OCI-LY7 (cell line): ENCODE data around the gene SREBF1. TPM values are rescaled to one million over a fixed set of nuclear protein-coding genes. Genes with fewer than 3 reads are reported as not detected.
A peak's percentile ranks its signal among the peaks of the same experiment; 100 is the strongest.

Experiments used
- BruUV-seq: library from RNA; stranded (reverse); fragments of 400-500 nt; replicated peaks from 2 replicates; lab custom pipeline; 2021; lab: Mats Ljungman, UMichigan
- CTCF ChIA-PET: fragments of 300-600 bp; sonication (Branson Sonifier 250); formaldehyde crosslinking; loops from one replicate; lab custom pipeline; 2022; ENCODE audit warnings: antibody characterized with exemption; ENCODE audit not compliant: unreplicated experiment; lab: Charles Lee
- POLR2A ChIA-PET: fragments of 300-600 bp; sonication (Branson Sonifier 250); formaldehyde crosslinking; loops from one replicate; lab custom pipeline; 2022; ENCODE audit warnings: antibody characterized with exemption; lab: Charles Lee
- DNase-seq: peaks from one replicate; pipeline ENCODE4 v3.0.0-alpha.2; 2015; ENCODE audit warnings: low spot score
- H2AFZ ChIP-seq: fragments of 200-600 bp; sonication (generic), shearing (Covaris generic); 2 replicates; pipeline ENCODE4 v1.6.1; 2014; ENCODE audit warnings: mild to moderate bottlenecking, antibody characterized with exemption, low read length, moderate library complexity
- H3K27ac ChIP-seq: fragments of 200-600 bp; sonication (generic); 2 replicates; pipeline ENCODE4 v1.5.1; 2014; ENCODE audit warnings: mixed run types, low read depth, mild to moderate bottlenecking, moderate library complexity, low read length, inconsistent platforms; ENCODE audit not compliant: poor library complexity, severe bottlenecking
- H3K36me3 ChIP-seq: fragments of 200-600 bp; sonication (generic); 2 replicates; pipeline ENCODE4 v1.6.1; 2014; ENCODE audit warnings: mild to moderate bottlenecking, antibody characterized with exemption, low read length, moderate library complexity, mixed read lengths; ENCODE audit not compliant: insufficient read depth
- H3K4me1 ChIP-seq: fragments of 200-600 bp; sonication (generic); 2 replicates; pipeline ENCODE4 v1.5.1; 2014; ENCODE audit warnings: mild to moderate bottlenecking, low read length; ENCODE audit not compliant: insufficient read depth, poor library complexity, severe bottlenecking
- H3K4me2 ChIP-seq: fragments of 200-600 bp; sonication (generic); 2 replicates; pipeline ENCODE4 v1.6.1; 2014; ENCODE audit warnings: mild to moderate bottlenecking, low read length
- H3K4me3 ChIP-seq: fragments of 200-600 bp; sonication (generic); 2 replicates; pipeline ENCODE4 v1.5.1; 2014; ENCODE audit warnings: mild to moderate bottlenecking, low read depth, low read length; ENCODE audit not compliant: poor library complexity, severe bottlenecking
- H3K79me2 ChIP-seq: fragments of 200-600 bp; sonication (generic); 2 replicates; pipeline ENCODE4 v1.6.1; 2016; ENCODE audit warnings: low read depth, mild to moderate bottlenecking, low read length, moderate library complexity, mixed read lengths; ENCODE audit not compliant: insufficient read depth
- H3K9me2 ChIP-seq: fragments of 200-600 bp; sonication (generic); 2 replicates; pipeline ENCODE4 v1.6.1; 2016; ENCODE audit warnings: mild to moderate bottlenecking, low read length, mixed read lengths; ENCODE audit not compliant: insufficient read depth
- H3K9me3 ChIP-seq: fragments of 200-600 bp; sonication (generic); 2 replicates; pipeline ENCODE4 v1.6.1; 2014; ENCODE audit warnings: mild to moderate bottlenecking, mixed run types, low read length, mixed read lengths
- H4K20me1 ChIP-seq: fragments of 200-600 bp; sonication (generic); 2 replicates; pipeline ENCODE4 v1.6.1; 2014; ENCODE audit warnings: mild to moderate bottlenecking, antibody characterized with exemption, low read length, moderate library complexity, mixed read lengths; ENCODE audit not compliant: insufficient read depth
- EZH2phosphoT487 ChIP-seq: fragments of 200-600 bp; sonication (generic); IDR thresholded peaks from 2 replicates; pipeline ENCODE4 v1.6.1; 2018; ENCODE audit warnings: low read depth, borderline replicate concordance, mild to moderate bottlenecking, mixed run types, antibody characterized with exemption, low read length, moderate library complexity, mixed read lengths
- intact Hi-C: fragments of 100-400 bp; cut with micrococcal nuclease; formaldehyde crosslinking; loops from one replicate; pipeline ENCODE4 v1.10.0; 2022; ENCODE audit not compliant: unreplicated experiment
- total RNA-seq, 2 experiments: library from RNA; depleted of rRNA in 1 of 2; stranded (reverse); fragments of >200 nt in 1 of 2; shearing (Covaris generic) in 1 of 2; gene quantifications; 2 replicates each; pipeline ENCODE4 v1.2.3, GENCODE V29; 2014 to 2022
- TF ChIP-seq, protein P1 (sequence below): fragments of 200-600 bp; sonication (generic); conservative IDR thresholded peaks from 2 replicates; pipeline ENCODE4 v1.5.1; 2014; ENCODE audit warnings: mild to moderate bottlenecking, antibody characterized with exemption, low read length, moderate library complexity, mixed read lengths

Gene SREBF1
- total RNA-seq, 2 experiments from 2014 or later, result 70.4 to 187 TPM

DNA sequence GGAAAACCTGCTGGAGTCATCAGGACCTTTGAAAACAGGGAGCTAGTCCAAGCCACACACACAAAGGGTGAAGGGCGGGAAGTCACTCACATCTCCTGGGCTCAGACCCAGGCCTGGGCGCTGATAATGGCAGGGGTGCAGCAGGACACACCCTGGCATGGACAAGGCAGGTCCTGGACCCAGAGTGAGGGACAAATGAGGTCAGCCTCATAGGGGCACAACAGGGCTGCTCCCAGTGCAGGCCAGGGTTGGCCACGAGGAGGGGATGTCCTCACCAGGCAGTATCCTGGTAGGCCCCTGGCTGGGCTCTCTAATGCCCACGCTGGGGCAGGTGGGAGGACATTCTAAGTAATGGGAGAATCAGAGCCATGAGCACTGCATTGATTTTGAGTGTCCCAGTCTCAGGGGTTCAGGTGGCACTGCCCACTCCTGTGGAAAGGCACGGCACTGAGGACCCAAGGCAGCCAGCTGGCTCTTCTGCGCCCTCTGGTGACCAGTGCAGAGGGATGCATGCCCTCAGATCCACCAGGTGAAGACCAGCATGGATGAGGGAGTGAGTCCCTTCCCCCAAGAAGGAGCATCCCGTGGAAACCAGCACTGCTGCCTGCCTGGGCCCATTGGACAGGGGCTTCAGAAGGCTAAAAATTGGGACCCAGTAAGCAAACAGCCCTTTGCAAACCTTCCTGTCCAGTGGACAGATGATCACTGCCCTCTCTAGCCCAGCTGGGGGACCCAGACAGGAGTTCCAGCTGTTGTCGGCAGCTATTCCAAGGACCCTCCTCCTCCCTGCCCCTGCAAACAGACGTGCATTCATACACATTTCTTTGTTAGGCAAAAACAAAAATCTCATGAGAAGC, 23.4 kb upstream of the SREBF1 start:
- no peaks in the 10 kb centered on the region for H4K20me1 ChIP-seq
- peak; percentile 73 for DNase-seq
- no peak for TF ChIP-seq EZH2phosphoT487
- TF ChIP-seq, protein P1, sequence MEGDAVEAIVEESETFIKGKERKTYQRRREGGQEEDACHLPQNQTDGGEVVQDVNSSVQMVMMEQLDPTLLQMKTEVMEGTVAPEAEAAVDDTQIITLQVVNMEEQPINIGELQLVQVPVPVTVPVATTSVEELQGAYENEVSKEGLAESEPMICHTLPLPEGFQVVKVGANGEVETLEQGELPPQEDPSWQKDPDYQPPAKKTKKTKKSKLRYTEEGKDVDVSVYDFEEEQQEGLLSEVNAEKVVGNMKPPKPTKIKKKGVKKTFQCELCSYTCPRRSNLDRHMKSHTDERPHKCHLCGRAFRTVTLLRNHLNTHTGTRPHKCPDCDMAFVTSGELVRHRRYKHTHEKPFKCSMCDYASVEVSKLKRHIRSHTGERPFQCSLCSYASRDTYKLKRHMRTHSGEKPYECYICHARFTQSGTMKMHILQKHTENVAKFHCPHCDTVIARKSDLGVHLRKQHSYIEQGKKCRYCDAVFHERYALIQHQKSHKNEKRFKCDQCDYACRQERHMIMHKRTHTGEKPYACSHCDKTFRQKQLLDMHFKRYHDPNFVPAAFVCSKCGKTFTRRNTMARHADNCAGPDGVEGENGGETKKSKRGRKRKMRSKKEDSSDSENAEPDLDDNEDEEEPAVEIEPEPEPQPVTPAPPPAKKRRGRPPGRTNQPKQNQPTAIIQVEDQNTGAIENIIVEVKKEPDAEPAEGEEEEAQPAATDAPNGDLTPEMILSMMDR, result peak; percentile 98
- intact Hi-C loops, result loop anchor here (1.0 to 5.0 kb wide), 5 partner anchors 48 to 179 kb away; partner anchors contain the start of gene RAI1
- no peaks in the 10 kb centered on the region for H3K9me3 ChIP-seq
- no peak overlapping the region for H3K4me2 ChIP-seq
- H3K27ac ChIP-seq, result no peak overlapping the region
- H2AFZ ChIP-seq, result no peak overlapping the region
- H3K36me3 ChIP-seq, result no peaks in the 10 kb centered on the region
- no peaks in the 10 kb centered on the region for H3K79me2 ChIP-seq
- POLR2A ChIA-PET, result interaction anchor here (0.6 kb wide), 1 partner anchor 48 kb away, joined by 3 read pairs; no protein-coding TSS in a partner anchor
- no peaks in the 10 kb centered on the region for H3K4me1 ChIP-seq
- no TSS peak for BruUV-seq
- H3K4me3 ChIP-seq, result no peak overlapping the region
- CTCF ChIA-PET, result interaction anchor here (0.5 kb wide), 1 partner anchor 8 kb away, joined by 4 read pairs; no protein-coding TSS in a partner anchor
- H3K9me2 ChIP-seq, result no peaks in the 10 kb centered on the region

DNA sequence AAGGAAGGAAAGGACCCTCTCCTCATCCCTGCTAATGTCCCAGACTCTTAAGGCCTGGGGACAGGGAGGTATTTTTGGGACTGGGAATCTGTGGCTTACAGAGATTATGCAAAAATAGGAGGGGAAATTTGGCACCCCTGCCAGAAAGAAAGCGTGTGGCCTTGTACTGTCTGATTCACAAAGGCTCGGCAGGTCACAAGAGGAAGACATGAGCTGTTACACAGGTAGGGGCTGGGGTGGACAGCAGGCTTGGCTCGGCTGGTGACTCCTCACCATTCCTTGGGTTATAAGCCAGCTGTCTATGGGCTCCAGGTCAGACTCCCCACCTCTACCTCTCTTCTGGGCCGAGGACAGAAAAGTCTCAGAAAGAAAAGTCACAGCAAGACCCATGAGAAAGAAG, 20.7 kb upstream of the SREBF1 start:
- no peak for TF ChIP-seq EZH2phosphoT487
- TF ChIP-seq, protein P1, result no peak
- BruUV-seq, result no TSS peak
- Histone ChIP-seq H3K4me3 (no peak overlapping the region), H2AFZ (no peak overlapping the region), H3K9me2 (no peaks in the 10 kb centered on the region), H3K79me2 (no peaks in the 10 kb centered on the region), H3K4me2 (no peak overlapping the region), H3K27ac (no peak overlapping the region), H3K4me1 (no peaks in the 10 kb centered on the region), H3K36me3 (no peaks in the 10 kb centered on the region), H4K20me1 (no peaks in the 10 kb centered on the region), H3K9me3 (no peaks in the 10 kb centered on the region)
- POLR2A ChIA-PET, result interaction anchor here (0.9 kb wide), 1 partner anchor 18 kb away, joined by 3 read pairs; no protein-coding TSS in a partner anchor
- intact Hi-C loops, result no loop called here
- DNase-seq, result no peak
- CTCF ChIA-PET, result no interaction called here

DNA sequence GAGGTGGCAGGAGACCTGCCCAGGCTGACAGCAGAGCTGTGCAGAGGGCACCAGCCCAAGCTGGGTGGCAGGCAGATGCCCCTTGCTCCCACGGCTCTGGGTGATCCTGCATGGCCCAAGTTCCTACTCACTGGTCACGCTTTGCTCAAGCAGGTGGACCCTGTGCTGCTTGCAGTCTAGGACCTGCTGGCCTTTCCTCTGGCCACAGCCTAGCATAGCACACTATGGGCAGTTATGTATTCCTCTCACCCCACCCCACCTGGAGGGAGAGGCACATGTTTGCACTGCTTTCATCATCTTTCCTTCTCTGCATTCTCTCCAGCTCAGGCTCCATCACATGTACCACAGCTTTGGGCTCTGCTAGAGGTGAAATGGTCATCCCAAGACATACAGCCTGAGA, 19.6 kb upstream of the SREBF1 start:
- BruUV-seq, result no TSS peak
- TF ChIP-seq, protein P1, result no peak
- no peak for TF ChIP-seq EZH2phosphoT487
- H3K9me3 ChIP-seq, result no peaks in the 10 kb centered on the region
- DNase-seq, result no peak
- H3K27ac ChIP-seq, result no peak overlapping the region
- ChIA-PET CTCF (no interaction called here), POLR2A (interaction anchor here (0.9 to 1.5 kb wide), 2 partner anchors 16 to 17 kb away, joined by 3 read pairs; no protein-coding TSS in a partner anchor)
- H3K9me2 ChIP-seq, result no peaks in the 10 kb centered on the region
- H2AFZ ChIP-seq, result no peak overlapping the region
- H3K4me2 ChIP-seq, result no peak overlapping the region
- intact Hi-C loops, result no loop called here
- H3K79me2 ChIP-seq, result no peaks in the 10 kb centered on the region
- H3K4me1 ChIP-seq, result no peaks in the 10 kb centered on the region
- H3K4me3 ChIP-seq, result no peak overlapping the region
- H4K20me1 ChIP-seq, result no peaks in the 10 kb centered on the region
- no peaks in the 10 kb centered on the region for H3K36me3 ChIP-seq
